ENCODE results near the gene KIF3C.
"Not testable (repeated sequence)": the region's sequence is repeated elsewhere in the genome, so short reads cannot be mapped to it uniquely, and the experiment has no call there.

Gene KIF3C

DNA sequence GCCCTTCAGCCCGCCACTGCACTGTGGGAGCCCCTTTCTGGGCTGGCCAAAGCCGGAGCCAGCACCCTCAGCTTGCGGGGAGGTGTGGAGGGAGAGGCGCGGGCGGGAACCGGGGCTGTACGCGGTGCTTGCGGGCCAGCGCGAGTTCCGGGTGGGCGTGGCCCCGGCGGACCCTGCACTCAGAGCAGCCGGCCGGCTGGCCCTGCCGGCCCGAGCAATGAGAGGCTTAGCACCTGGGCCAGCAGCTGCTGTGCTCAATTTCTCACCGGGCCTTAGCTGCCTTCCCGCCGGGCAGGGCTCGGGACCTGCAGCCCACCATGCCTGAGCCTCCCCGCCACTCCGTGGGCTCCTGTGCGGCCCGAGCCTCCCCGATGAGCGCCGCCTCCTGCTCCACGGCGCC, 66.9 kb downstream of the KIF3C start:
- H3K4me3 ChIP-seq (ENCODE audit: low read length); H3K9me3 ChIP-seq (ENCODE audit: low read length); H3K36me3 ChIP-seq (ENCODE audit: insufficient read depth, low read length); H3K27me3 ChIP-seq (ENCODE audit: insufficient read depth, low read length); H2AFZ ChIP-seq (ENCODE audit: low read depth, low read length): not testable (repeated sequence)
- peaks cover 17% of the 10 kb centered on the region for H3K4me1 ChIP-seq (ENCODE audit: insufficient read depth, low read length)

DNA sequence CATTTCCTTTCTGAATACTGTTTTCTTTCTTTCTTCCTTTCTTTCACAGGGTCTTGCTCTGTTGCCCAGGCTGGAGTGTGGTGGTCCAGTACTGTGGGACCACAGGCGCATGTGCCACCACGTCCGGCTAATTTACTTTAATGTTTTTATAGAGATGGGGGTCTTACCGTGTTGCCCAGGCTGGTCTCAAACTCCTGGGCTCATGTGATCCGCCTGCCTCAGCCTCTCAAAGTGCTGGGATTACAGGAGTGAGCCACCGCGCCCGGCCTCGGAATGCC, 68.7 kb downstream of the KIF3C start:
- peak overlapping the region; percentile 35 for H3K4me3 ChIP-seq (ENCODE audit: low read length)
- not testable (repeated sequence) for H3K36me3 ChIP-seq (ENCODE audit: insufficient read depth, low read length); H3K27me3 ChIP-seq (ENCODE audit: insufficient read depth, low read length); H3K9me3 ChIP-seq (ENCODE audit: low read length)
- peaks cover 17% of the 10 kb centered on the region for H3K4me1 ChIP-seq (ENCODE audit: insufficient read depth, low read length)
- peak overlapping the region; percentile 66 for H2AFZ ChIP-seq (ENCODE audit: low read depth, low read length)

DNA sequence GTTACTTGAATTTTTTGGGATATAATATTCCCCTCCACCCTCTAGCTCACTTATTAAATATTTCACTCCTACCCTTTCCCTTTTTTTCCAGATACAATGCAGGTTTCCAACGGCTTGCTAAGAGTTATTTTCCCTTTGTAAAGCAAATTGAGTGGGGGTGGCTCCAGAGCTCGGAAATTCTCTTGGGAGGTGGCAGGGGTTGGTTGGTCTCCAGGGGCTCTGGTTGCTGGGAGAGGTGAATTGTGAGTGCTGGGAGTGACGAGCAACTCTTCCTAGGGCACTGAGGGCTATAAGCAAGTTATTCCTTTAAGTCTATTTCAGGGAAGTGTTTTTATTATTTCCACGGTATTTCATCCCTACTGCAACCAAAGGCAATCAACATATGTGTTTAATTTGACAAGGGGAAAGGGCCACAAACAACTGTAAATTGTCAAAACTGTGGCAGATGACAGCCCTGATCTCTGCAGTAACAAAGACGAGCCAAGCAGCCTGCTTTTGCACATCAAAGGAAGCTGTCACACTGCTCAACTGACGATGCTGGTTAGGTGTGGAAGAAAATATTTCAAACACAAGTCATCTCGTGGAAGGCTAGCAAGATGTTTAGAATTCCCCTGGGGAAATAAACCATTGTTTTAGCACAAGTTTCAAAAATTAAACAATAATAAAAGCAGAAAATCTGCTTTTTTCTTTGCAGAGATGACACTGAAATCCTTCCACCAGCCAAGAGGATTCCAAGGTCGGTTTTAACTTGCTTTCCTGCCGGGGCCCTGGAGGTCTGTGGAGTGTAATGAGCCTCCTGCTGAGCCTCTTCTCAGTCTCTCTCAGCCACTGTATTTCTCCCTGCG, 69.2 kb downstream of the KIF3C start:
- peak overlapping the region; percentile 35 for H3K4me3 ChIP-seq (ENCODE audit: low read length)

DNA sequence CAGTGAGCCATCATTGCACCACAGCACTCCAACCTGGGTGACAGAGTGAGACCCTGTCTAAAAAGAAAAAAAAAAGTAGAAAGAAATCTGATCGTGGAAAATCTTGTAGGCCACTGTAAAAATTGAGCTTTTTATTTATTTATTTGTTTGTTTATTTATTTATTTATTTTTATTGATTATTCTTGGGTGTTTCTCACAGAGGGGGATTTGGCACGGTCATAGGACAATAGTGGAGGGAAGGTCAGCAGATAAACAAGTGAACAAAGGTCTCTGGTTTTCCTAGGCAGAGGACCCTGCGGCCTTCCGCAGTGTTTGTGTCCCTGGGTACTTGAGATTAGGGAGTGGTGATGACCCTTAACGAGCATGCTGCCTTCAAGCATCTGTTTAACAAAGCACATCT, 72.7 kb downstream of the KIF3C start:
- not testable (repeated sequence) for H3K4me3 ChIP-seq (ENCODE audit: low read length); H2AFZ ChIP-seq (ENCODE audit: low read depth, low read length); H3K9me3 ChIP-seq (ENCODE audit: low read length); H3K27me3 ChIP-seq (ENCODE audit: insufficient read depth, low read length); H3K36me3 ChIP-seq (ENCODE audit: insufficient read depth, low read length)
- peaks cover 17% of the 10 kb centered on the region for H3K4me1 ChIP-seq (ENCODE audit: insufficient read depth, low read length)

More for the DNA sequence above, 69.2 kb downstream of the KIF3C start:
- Histone ChIP-seq H3K4me1 (ENCODE audit: insufficient read depth, low read length) (peaks cover 17% of the 10 kb centered on the region), H3K36me3 (ENCODE audit: insufficient read depth, low read length) (no peaks in the 10 kb centered on the region), H3K27me3 (ENCODE audit: insufficient read depth, low read length) (no peaks in the 10 kb centered on the region), H2AFZ (ENCODE audit: low read depth, low read length) (peak overlapping the region; percentile 66), H3K9me3 (ENCODE audit: low read length) (no peaks in the 10 kb centered on the region)

DNA sequence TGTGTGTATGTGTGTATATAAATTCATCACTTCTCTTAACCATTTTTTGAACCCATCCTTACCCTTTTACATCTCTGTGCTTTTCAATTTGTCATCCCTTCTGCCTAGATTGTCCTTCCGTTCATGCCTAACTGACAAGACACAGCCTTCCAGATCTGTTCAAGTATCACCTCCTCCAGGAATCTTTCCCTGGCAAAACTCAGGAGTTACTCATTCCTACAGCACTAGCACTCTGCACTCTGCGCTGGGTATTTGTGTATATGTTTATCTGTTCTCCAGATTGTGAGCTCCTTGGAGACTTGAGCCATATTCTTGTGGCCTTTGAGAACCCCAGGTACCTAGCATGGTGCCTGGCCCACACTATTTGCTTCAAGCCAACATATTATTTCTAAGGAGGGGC, 77.2 kb downstream of the KIF3C start:
- no peaks in the 10 kb centered on the region for H3K36me3 ChIP-seq (ENCODE audit: insufficient read depth, low read length)
- no peak overlapping the region for H2AFZ ChIP-seq (ENCODE audit: low read depth, low read length)
- H3K4me3 ChIP-seq (ENCODE audit: low read length), result no peak overlapping the region
- peaks cover 2% of the 10 kb centered on the region for H3K9me3 ChIP-seq (ENCODE audit: low read length)
- H3K4me1 ChIP-seq (ENCODE audit: insufficient read depth, low read length), result no peaks in the 10 kb centered on the region
- H3K27me3 ChIP-seq (ENCODE audit: insufficient read depth, low read length), result no peaks in the 10 kb centered on the region

DNA sequence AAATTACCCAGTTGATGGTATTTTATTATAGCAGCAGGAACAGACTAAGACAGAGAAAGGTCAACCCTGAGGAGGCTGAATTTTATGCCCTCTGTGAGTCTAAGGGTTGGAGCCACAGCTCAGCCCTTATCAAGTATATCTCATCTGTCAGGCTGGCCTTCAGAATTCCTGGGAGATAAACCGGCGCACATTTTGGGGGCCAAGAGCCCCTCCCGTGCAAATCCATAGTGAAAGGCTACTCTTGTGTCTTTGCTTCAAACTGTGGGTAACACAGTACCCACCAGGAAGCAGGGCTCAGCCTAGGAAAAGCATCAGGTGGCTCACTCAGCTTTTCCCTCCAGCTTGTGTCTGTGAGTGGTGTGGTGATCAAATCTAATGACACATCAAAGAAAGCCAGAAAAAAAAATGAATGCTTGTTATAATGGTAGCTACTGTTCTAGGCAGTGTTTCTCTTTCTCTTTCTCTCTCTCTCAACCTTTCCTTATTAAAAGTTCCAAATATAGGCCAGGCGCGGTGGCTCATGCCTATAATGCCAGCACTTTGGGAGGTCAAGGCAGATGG, 79.0 kb downstream of the KIF3C start:
- Histone ChIP-seq H2AFZ (ENCODE audit: low read depth, low read length) (no peak overlapping the region), H3K4me1 (ENCODE audit: insufficient read depth, low read length) (no peaks in the 10 kb centered on the region), H3K9me3 (ENCODE audit: low read length) (peaks cover 2% of the 10 kb centered on the region), H3K36me3 (ENCODE audit: insufficient read depth, low read length) (no peaks in the 10 kb centered on the region), H3K4me3 (ENCODE audit: low read length) (no peak overlapping the region), H3K27me3 (ENCODE audit: insufficient read depth, low read length) (no peaks in the 10 kb centered on the region)

DNA sequence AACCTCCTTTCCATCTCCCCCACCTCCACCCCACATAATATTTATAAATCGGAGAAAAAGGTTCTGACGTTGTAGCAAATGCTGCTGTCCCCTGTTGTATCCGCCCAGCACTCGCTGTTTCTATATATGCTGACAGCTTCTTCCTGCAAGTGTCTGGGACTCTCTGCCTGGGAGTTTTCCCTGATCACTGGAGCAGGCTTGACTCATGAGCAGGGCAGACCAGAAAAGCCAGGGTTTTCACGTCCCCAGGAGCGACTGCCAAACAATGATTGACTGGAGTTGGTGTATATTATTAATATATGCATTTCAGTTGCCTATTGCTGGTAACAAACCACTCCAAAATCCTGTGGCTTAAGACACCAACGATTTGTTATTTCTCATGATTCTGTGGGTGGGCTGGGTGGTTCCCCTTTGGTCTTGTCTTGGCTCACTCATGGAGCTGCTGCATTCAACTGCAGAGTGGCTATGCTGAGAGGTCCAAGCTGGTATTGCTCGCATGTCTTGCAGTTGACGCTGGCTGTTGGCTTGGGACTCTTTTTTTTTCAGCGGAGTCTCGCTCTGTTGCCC, 82.8 kb downstream of the KIF3C start:
- Histone ChIP-seq H3K4me3 (ENCODE audit: low read length) (no peak overlapping the region), H3K36me3 (ENCODE audit: insufficient read depth, low read length) (no peaks in the 10 kb centered on the region), H3K4me1 (ENCODE audit: insufficient read depth, low read length) (peaks cover 15% of the 10 kb centered on the region), H3K27me3 (ENCODE audit: insufficient read depth, low read length) (no peaks in the 10 kb centered on the region), H3K9me3 (ENCODE audit: low read length) (peaks cover 2% of the 10 kb centered on the region), H2AFZ (ENCODE audit: low read depth, low read length) (no peak overlapping the region)

DNA sequence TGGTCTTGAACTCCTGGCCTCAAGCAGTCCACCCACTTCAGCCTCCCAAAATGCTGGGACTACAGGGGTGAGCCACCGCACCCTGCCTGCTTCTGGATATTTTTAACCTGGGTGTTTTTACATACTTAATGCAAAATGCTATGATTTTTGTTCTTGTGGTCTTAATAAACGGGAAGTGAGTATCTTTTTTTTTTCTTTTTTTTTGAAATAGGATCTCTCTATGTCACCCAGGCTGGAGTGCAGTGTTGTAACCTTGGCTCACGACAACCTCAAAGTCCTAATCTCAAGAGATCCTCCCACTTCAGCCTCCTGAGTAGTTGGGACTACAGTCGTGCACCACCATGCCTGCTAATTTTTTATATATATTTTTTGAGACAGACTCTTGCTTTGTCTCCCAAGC, 84.8 kb downstream of the KIF3C start:
- H3K4me1 ChIP-seq (ENCODE audit: insufficient read depth, low read length), result peaks cover 16% of the 10 kb centered on the region
- peaks cover 2% of the 10 kb centered on the region for H3K9me3 ChIP-seq (ENCODE audit: low read length)
- H3K36me3 ChIP-seq (ENCODE audit: insufficient read depth, low read length), result no peaks in the 10 kb centered on the region
- H3K27me3 ChIP-seq (ENCODE audit: insufficient read depth, low read length), result no peaks in the 10 kb centered on the region
- no peak overlapping the region for H2AFZ ChIP-seq (ENCODE audit: low read depth, low read length)
- no peak overlapping the region for H3K4me3 ChIP-seq (ENCODE audit: low read length)

DNA sequence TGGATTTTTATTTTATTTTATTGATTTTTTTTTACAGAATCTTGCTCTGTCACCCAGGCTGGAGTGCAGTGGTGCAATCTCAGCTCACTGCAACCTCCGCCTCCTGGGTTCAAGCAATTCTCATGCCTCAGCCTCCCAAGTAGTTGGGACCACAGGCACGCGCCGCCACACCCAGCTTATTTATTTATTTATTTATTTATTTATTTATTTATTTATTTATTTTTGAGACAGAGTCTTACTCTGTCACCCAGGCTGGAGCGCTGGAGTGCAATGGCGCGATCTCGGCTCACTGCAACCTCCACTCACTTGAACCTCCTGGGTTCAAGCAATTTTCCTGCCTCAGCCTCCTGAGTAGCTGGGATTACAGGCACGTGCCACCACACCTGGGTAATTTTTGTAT, 86.0 kb downstream of the KIF3C start:
- not testable (repeated sequence) for H3K36me3 ChIP-seq (ENCODE audit: insufficient read depth, low read length); H2AFZ ChIP-seq (ENCODE audit: low read depth, low read length); H3K9me3 ChIP-seq (ENCODE audit: low read length); H3K27me3 ChIP-seq (ENCODE audit: insufficient read depth, low read length); H3K4me3 ChIP-seq (ENCODE audit: low read length)
- H3K4me1 ChIP-seq (ENCODE audit: insufficient read depth, low read length), result peaks cover 16% of the 10 kb centered on the region

DNA sequence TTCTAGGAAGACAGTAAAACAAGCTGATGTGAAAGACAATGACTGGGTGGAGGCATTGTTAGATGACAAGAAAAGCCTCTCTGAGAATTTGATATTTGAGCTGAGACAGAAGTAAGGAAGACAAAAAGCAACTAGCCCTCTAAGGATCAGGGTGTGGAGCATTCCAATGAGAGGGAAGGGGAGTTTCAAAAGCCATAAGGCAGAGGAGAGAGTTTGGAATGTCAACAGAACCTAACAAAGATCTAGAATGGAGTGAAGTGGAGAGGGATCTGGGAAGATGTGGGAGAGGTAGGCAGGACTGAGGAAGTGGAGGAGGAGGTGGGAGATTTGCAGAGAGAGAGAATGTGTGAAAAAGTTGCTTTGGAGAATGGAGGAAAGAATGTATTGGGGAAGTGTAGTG, 86.7 kb downstream of the KIF3C start:
- no peaks in the 10 kb centered on the region for H3K27me3 ChIP-seq (ENCODE audit: insufficient read depth, low read length)
- no peaks in the 10 kb centered on the region for H3K36me3 ChIP-seq (ENCODE audit: insufficient read depth, low read length)
- H3K4me1 ChIP-seq (ENCODE audit: insufficient read depth, low read length), result peaks cover 16% of the 10 kb centered on the region
- H2AFZ ChIP-seq (ENCODE audit: low read depth, low read length), result no peak overlapping the region
- no peaks in the 10 kb centered on the region for H3K9me3 ChIP-seq (ENCODE audit: low read length)
- no peak overlapping the region for H3K4me3 ChIP-seq (ENCODE audit: low read length)

DNA sequence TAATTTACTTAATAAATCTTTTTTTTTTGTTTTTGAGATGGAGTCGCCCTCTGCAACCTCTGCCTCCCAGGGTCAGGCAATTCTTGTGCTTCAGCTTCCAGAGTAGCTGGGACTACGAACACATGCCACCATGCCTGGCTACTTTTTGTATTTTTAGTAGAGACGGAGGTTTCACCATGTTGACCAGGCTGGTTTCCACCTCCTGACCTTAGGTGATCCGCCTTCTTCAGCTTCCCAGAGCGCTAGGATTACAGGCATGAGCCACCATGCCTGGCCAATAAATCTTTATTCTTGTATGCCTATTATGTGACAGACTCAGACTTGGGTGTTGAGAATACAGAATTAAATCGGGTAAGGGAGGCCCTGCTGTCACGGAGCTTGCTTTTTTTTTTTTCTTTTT, 87.3 kb downstream of the KIF3C start:
- no peaks in the 10 kb centered on the region for H3K9me3 ChIP-seq (ENCODE audit: low read length)
- H3K4me1 ChIP-seq (ENCODE audit: insufficient read depth, low read length), result peaks cover 16% of the 10 kb centered on the region
- no peaks in the 10 kb centered on the region for H3K36me3 ChIP-seq (ENCODE audit: insufficient read depth, low read length)

DNA sequence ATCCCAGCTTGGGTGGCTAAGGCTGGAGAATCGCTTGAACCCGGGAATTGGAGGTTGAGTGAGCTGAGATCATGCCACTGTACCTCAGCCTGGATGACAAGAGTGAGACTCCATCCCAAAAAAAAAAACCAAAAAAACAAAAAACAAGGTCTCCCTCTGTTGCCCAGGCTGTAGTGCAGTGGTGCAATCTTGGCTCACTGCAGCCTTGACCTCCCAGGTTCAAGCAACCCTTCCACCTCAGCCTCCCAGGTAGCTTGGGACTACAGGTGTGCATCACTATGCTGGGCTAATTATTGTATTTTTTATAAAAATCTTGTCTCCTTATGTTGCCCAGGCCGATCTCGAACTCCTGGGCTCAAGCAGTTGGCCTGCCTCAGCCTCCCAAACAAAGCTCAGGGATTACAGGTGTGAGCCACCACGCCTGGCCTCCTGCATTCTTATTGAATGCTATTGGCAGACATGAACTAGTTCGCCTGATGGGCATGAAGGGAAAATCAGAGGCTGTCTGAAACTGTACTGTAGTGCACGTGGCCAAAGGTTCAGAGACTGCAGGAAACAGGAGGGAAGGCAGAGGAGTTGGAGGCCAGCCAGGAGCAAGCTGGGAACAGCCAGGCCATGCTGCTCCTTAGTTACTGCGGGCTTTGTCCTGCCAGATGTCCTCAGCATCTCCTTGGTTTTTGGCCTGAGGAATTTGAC, 88.0 kb downstream of the KIF3C start:
- Histone ChIP-seq H2AFZ (ENCODE audit: low read depth, low read length) (no peak overlapping the region), H3K9me3 (ENCODE audit: low read length) (no peaks in the 10 kb centered on the region), H3K36me3 (ENCODE audit: insufficient read depth, low read length) (no peaks in the 10 kb centered on the region), H3K4me3 (ENCODE audit: low read length) (no peak overlapping the region), H3K4me1 (ENCODE audit: insufficient read depth, low read length) (peaks cover 16% of the 10 kb centered on the region), H3K27me3 (ENCODE audit: insufficient read depth, low read length) (no peaks in the 10 kb centered on the region)

More for the DNA sequence above, 87.3 kb downstream of the KIF3C start:
- Histone ChIP-seq H3K4me3 (ENCODE audit: low read length) (no peak overlapping the region), H2AFZ (ENCODE audit: low read depth, low read length) (no peak overlapping the region), H3K27me3 (ENCODE audit: insufficient read depth, low read length) (no peaks in the 10 kb centered on the region)

DNA sequence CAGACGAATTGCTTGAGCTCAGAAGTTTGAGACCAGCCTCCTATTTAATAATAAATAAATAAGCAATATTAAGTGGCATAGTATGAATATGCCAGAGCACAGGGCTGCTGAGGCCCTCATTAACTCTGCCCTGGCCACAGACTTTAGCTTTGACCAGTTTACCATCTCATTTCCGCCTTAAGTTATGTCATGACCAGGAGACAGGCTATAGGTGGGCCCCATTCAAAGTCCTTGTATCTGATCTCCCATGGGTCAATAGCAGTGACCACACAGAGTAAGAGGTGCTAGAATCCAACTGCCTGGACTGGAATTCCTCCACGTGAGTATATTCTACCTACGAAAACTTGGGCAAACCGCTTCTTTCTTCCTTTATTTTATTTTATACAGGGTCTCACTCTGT, 90.6 kb downstream of the KIF3C start:
- no peak overlapping the region for H3K4me3 ChIP-seq (ENCODE audit: low read length)
- peaks cover 16% of the 10 kb centered on the region for H3K4me1 ChIP-seq (ENCODE audit: insufficient read depth, low read length)
- no peaks in the 10 kb centered on the region for H3K27me3 ChIP-seq (ENCODE audit: insufficient read depth, low read length)
- no peak overlapping the region for H2AFZ ChIP-seq (ENCODE audit: low read depth, low read length)
- H3K36me3 ChIP-seq (ENCODE audit: insufficient read depth, low read length), result no peaks in the 10 kb centered on the region
- H3K9me3 ChIP-seq (ENCODE audit: low read length), result no peaks in the 10 kb centered on the region

All from neuron (in vitro differentiated cells).